WERI-Rb-1 (cell line): ENCODE measurements around the gene GDF10.

Experiments used
- DNase-seq: peaks from one replicate; pipeline ENCODE4 v3.0.0-alpha.2; 2020
- H3K27ac ChIP-seq: fragments of 250-450 bp; sonication (Bioruptor Pico); 2 replicates; pipeline ENCODE4 v1.5.1; 2020; ENCODE audit warnings: mild to moderate bottlenecking, moderate library complexity
- H3K27me3 ChIP-seq: fragments of 250-450 bp; sonication (Bioruptor Pico); 2 replicates; pipeline ENCODE4 v1.5.1; 2021; ENCODE audit warnings: mild to moderate bottlenecking, low read depth, moderate library complexity; ENCODE audit not compliant: insufficient read depth, severe bottlenecking
- H3K36me3 ChIP-seq: fragments of 250-450 bp; sonication (Bioruptor Pico); 2 replicates; pipeline ENCODE4 v1.5.1; 2020; ENCODE audit warnings: mild to moderate bottlenecking, moderate library complexity
- H3K4me3 ChIP-seq: 2 replicates; pipeline ENCODE4 v1.5.1; 2011; ENCODE audit warnings: low read depth, mild to moderate bottlenecking, control low read depth, low read length
- H3K9me3 ChIP-seq: fragments of 250-450 bp; sonication (Bioruptor Pico); 2 replicates; pipeline ENCODE4 v1.5.1; 2021; ENCODE audit warnings: mild to moderate bottlenecking, moderate library complexity; ENCODE audit not compliant: severe bottlenecking
- TF ChIP-seq, protein P1 (sequence below): IDR thresholded peaks from 2 replicates; pipeline ENCODE4 v1.5.1; 2011; ENCODE audit warnings: low read depth, mild to moderate bottlenecking, control low read depth, inconsistent platforms, low read length

Gene GDF10

DNA sequence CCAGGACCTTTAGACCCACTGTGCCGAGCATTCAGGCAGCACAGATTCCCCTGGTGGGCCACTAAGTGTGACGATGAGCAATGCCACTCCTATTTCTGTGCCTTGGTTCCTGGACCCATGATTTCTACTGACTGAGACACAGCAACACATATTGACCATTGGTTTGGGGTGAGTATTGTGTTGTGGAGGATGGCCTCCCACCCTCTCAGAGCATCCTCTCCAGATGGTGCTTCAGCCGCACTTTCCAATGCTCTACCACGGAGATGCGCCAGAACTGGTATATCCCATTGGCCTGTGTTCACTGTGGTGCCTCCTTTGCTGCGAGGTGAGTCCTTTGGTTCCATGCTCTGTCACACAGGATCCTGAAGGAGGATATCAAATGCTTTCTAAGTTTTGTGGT, 10.1 kb upstream of the GDF10 start:
- no peaks in the 10 kb centered on the region for H3K27me3 ChIP-seq
- TF ChIP-seq, protein P1, sequence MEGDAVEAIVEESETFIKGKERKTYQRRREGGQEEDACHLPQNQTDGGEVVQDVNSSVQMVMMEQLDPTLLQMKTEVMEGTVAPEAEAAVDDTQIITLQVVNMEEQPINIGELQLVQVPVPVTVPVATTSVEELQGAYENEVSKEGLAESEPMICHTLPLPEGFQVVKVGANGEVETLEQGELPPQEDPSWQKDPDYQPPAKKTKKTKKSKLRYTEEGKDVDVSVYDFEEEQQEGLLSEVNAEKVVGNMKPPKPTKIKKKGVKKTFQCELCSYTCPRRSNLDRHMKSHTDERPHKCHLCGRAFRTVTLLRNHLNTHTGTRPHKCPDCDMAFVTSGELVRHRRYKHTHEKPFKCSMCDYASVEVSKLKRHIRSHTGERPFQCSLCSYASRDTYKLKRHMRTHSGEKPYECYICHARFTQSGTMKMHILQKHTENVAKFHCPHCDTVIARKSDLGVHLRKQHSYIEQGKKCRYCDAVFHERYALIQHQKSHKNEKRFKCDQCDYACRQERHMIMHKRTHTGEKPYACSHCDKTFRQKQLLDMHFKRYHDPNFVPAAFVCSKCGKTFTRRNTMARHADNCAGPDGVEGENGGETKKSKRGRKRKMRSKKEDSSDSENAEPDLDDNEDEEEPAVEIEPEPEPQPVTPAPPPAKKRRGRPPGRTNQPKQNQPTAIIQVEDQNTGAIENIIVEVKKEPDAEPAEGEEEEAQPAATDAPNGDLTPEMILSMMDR, result no peak
- H3K27ac ChIP-seq, result no peak overlapping the region
- no peak overlapping the region for H3K4me3 ChIP-seq
- H3K36me3 ChIP-seq, result no peaks in the 10 kb centered on the region
- no peak for DNase-seq
- H3K9me3 ChIP-seq, result no peaks in the 10 kb centered on the region

DNA sequence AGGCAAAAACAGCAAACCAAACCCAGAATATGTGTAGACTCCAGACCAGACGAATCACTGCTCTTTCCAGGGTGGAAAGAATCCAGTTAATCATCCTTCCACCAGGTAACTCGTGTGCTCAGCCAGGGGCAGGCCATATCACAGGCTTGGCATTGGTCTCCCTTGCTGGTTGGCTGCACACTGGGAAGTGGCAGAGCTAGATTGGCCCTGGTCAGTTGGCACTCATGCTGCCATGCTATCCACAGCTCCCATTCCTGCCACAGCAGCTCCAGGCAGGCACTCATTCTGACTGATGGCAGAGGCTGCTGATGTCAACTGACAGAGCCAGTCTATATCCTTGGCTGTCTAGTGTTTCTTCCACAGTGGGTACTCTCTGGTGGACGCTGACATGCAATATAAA, 9.7 kb upstream of the GDF10 start:
- Histone ChIP-seq H3K4me3 (no peak overlapping the region), H3K9me3 (no peaks in the 10 kb centered on the region), H3K36me3 (no peaks in the 10 kb centered on the region), H3K27ac (no peak overlapping the region), H3K27me3 (no peaks in the 10 kb centered on the region)
- no peak for DNase-seq
- TF ChIP-seq, protein P1, result no peak

DNA sequence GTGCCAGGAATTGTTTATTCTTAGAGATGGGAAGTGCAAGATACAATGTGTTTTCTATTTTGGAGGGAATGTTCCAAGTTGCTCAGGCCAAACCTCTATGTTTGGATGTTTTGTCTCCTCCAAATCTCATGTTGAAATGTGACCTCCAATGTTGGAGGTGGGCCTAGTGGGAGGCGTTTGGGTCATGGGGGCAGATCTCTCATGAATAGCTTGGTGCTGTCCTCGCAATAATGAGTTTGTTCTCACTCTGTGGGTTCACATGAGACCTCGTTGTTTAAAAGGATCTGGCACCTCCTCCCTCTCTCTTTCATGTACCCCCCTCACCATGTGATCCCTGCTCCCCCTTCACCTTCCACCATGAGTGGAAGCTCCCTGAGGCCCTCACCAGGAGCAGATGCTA, 8.3 kb upstream of the GDF10 start:
- no peaks in the 10 kb centered on the region for H3K36me3 ChIP-seq

GRCh38 chr10:47294057-47294456, 5.9 kb upstream of the GDF10 start:
- Histone ChIP-seq H3K27me3 (no peaks in the 10 kb centered on the region), H3K27ac (no peak overlapping the region), H3K36me3 (no peaks in the 10 kb centered on the region), H3K9me3 (no peaks in the 10 kb centered on the region), H3K4me3 (no peak overlapping the region)
- no peak for DNase-seq
- TF ChIP-seq, protein P1, result no peak

More for the DNA sequence above, 8.3 kb upstream of the GDF10 start:
- Histone ChIP-seq H3K27ac (no peak overlapping the region), H3K4me3 (no peak overlapping the region), H3K27me3 (no peaks in the 10 kb centered on the region), H3K9me3 (no peaks in the 10 kb centered on the region)
- DNase-seq, result no peak
- TF ChIP-seq, protein P1, result no peak

GRCh38 chr10:47294501-47294900, 5.5 kb upstream of the GDF10 start:
- no peak for DNase-seq
- Histone ChIP-seq H3K4me3 (no peak overlapping the region), H3K27ac (no peak overlapping the region), H3K27me3 (no peaks in the 10 kb centered on the region), H3K36me3 (no peaks in the 10 kb centered on the region), H3K9me3 (no peaks in the 10 kb centered on the region)
- TF ChIP-seq, protein P1, result no peak

DNA sequence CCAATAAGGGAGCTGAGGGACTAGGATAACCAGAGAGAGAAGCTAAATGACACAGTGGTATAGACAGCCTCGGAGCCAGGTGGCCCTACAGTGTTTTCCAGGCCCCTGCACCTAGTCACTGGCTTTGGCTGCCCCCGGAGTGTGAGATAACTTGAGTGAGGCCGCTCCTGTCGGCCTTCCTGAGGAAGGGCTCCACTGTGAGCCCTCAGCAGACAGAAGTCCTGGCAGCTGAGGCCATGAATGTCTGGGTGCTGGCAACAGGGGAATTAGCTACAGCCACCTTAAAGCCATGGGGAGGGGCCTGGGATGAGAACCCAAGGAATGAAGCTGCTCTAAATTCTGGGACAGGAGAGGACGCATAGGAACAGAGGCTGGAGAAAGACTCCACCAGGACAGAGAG, 4.6 kb upstream of the GDF10 start:
- TF ChIP-seq, protein P1, result no peak
- H3K36me3 ChIP-seq, result no peaks in the 10 kb centered on the region
- no peaks in the 10 kb centered on the region for H3K27me3 ChIP-seq
- no peak overlapping the region for H3K27ac ChIP-seq
- no peaks in the 10 kb centered on the region for H3K9me3 ChIP-seq
- DNase-seq, result peak; percentile 61
- no peak overlapping the region for H3K4me3 ChIP-seq
